ENCODE results near the gene CORT. TPM values are rescaled to one million over a fixed set of nuclear protein-coding genes. Genes with fewer than 3 reads are reported as not detected.
"Not testable (repeated sequence)": the region's sequence is repeated elsewhere in the genome, so short reads cannot be mapped to it uniquely, and the experiment has no call there.

CORT gene
- total RNA-seq, 2 experiments from 2014 or later, result 0.36 TPM; not detected in 1

GRCh38 chr1:10440794-10441193 lies 9.0 kb upstream of the CORT start:
- H3K36me3 Mint-ChIP-seq, result peaks cover 2% of the 10 kb centered on the region
- intact Hi-C loops (cut with micrococcal nuclease), result no loop called here
- H3K4me1 Mint-ChIP-seq (ENCODE audit: low read depth), result no peaks in the 10 kb centered on the region
- H3K27ac Mint-ChIP-seq, result no peak overlapping the region
- CTCF ChIA-PET, result no interaction called here
- no peaks in the 10 kb centered on the region for H3K27me3 Mint-ChIP-seq
- no peaks in the 10 kb centered on the region for H3K9me3 Mint-ChIP-seq
- no peak overlapping the region for H3K4me3 Mint-ChIP-seq
- DNase-seq, result no peak
- POLR2A ChIA-PET, result no interaction called here

- DNase-seq, result no peak
- Mint-ChIP-seq H3K9me3 (no peaks in the 10 kb centered on the region), H3K36me3 (peaks cover 9% of the 10 kb centered on the region), H3K27ac (no peak overlapping the region), H3K4me3 (no peak overlapping the region), H3K4me1 (ENCODE audit: low read depth) (no peaks in the 10 kb centered on the region), H3K27me3 (no peaks in the 10 kb centered on the region)
- ChIA-PET POLR2A (interaction anchor here (0.5 kb wide), 1 partner anchor 114 kb away, joined by 3 read pairs; no protein-coding TSS in a partner anchor), CTCF (no interaction called here)
- intact Hi-C loops (cut with micrococcal nuclease), result no loop called here
Measured at GRCh38 chr1:10444248-10444647, 5.6 kb upstream of the CORT start.

- no peaks in the 10 kb centered on the region for H3K27me3 Mint-ChIP-seq
- no peak overlapping the region for H3K4me3 Mint-ChIP-seq
- no peaks in the 10 kb centered on the region for H3K4me1 Mint-ChIP-seq (ENCODE audit: low read depth)
- H3K36me3 Mint-ChIP-seq, result peaks cover 9% of the 10 kb centered on the region
- ChIA-PET CTCF (interaction anchor here (0.6 to 1.6 kb wide), 2 partner anchors 49 to 137 kb away, joined by 3 to 5 read pairs; no protein-coding TSS in a partner anchor), POLR2A (interaction anchor here (0.5 to 1.4 kb wide), 2 partner anchors 50 to 115 kb away, joined by 3 to 4 read pairs; no protein-coding TSS in a partner anchor)
- peak; percentile 41 for DNase-seq
- no peaks in the 10 kb centered on the region for H3K9me3 Mint-ChIP-seq
- H3K27ac Mint-ChIP-seq, result no peak overlapping the region
- intact Hi-C loops (cut with micrococcal nuclease), result no loop called here
Measured at GRCh38 chr1:10444795-10445397, 4.9 kb upstream of the CORT start.

- DNase-seq, result no peak
- H3K36me3 Mint-ChIP-seq, result peaks cover 9% of the 10 kb centered on the region
- POLR2A ChIA-PET, result interaction anchor here (0.6 kb wide), 1 partner anchor 44 kb away, joined by 6 read pairs; no protein-coding TSS in a partner anchor
- no peaks in the 10 kb centered on the region for H3K4me1 Mint-ChIP-seq (ENCODE audit: low read depth)
- no peaks in the 10 kb centered on the region for H3K9me3 Mint-ChIP-seq
- no peaks in the 10 kb centered on the region for H3K27me3 Mint-ChIP-seq
- no peak overlapping the region for H3K27ac Mint-ChIP-seq
- intact Hi-C loops (cut with micrococcal nuclease), result no loop called here
- H3K4me3 Mint-ChIP-seq, result no peak overlapping the region
- CTCF ChIA-PET, result no interaction called here
Measured at GRCh38 chr1:10446790-10447422, 2.9 kb upstream of the CORT start.

GRCh38 chr1:10450156-10450814 lies 454 bp downstream of the CORT start:
- H3K36me3 Mint-ChIP-seq, result peaks cover 7% of the 10 kb centered on the region
- no peak overlapping the region for H3K4me3 Mint-ChIP-seq
- H3K27me3 Mint-ChIP-seq, result no peaks in the 10 kb centered on the region
- POLR2A ChIA-PET, result no interaction called here
- H3K27ac Mint-ChIP-seq, result no peak overlapping the region
- DNase-seq, result no peak
- intact Hi-C loops (cut with micrococcal nuclease), result no loop called here
- no peaks in the 10 kb centered on the region for H3K4me1 Mint-ChIP-seq (ENCODE audit: low read depth)
- no peaks in the 10 kb centered on the region for H3K9me3 Mint-ChIP-seq
- CTCF ChIA-PET, result interaction anchor here (0.6 to 1.2 kb wide), 3 partner anchors 22 to 812 kb away, joined by 3 to 7 read pairs (median 3); partner anchors contain the start of genes DFFA and MTOR

GRCh38 chr1:10450836-10451235 lies 1.0 kb downstream of the CORT start:
- Mint-ChIP-seq H3K27ac (no peak overlapping the region), H3K36me3 (peaks cover 7% of the 10 kb centered on the region), H3K4me3 (no peak overlapping the region), H3K27me3 (no peaks in the 10 kb centered on the region), H3K9me3 (no peaks in the 10 kb centered on the region), H3K4me1 (ENCODE audit: low read depth) (no peaks in the 10 kb centered on the region)
- no peak for DNase-seq
- POLR2A ChIA-PET, result no interaction called here
- intact Hi-C loops (cut with micrococcal nuclease), result no loop called here
- CTCF ChIA-PET, result interaction anchor here (0.6 kb wide), 2 partner anchors 58 to 812 kb away, joined by 3 to 7 read pairs; partner anchors contain the start of gene MTOR

- intact Hi-C loops (cut with micrococcal nuclease), result no loop called here
- ChIA-PET CTCF (interaction anchor here (0.6 to 1.5 kb wide), 3 partner anchors 43 to 811 kb away, joined by 3 to 7 read pairs (median 4); partner anchors contain the start of gene MTOR), POLR2A (no interaction called here)
- H3K9me3 Mint-ChIP-seq, result no peaks in the 10 kb centered on the region
- no peak for DNase-seq
- peaks cover 10% of the 10 kb centered on the region for H3K36me3 Mint-ChIP-seq
- H3K4me3 Mint-ChIP-seq, result no peak overlapping the region
- H3K27ac Mint-ChIP-seq, result no peak overlapping the region
- no peaks in the 10 kb centered on the region for H3K27me3 Mint-ChIP-seq
- no peaks in the 10 kb centered on the region for H3K4me1 Mint-ChIP-seq (ENCODE audit: low read depth)
Measured at GRCh38 chr1:10451287-10451686, 1.5 kb downstream of the CORT start.

GRCh38 chr1:10456048-10456447 lies 6.2 kb downstream of the CORT start:
- no peak for DNase-seq
- Mint-ChIP-seq H3K27me3 (no peaks in the 10 kb centered on the region), H3K4me3 (no peak overlapping the region), H3K9me3 (no peaks in the 10 kb centered on the region), H3K4me1 (ENCODE audit: low read depth) (peaks cover 2% of the 10 kb centered on the region), H3K36me3 (peaks cover 8% of the 10 kb centered on the region), H3K27ac (no peak overlapping the region)
- intact Hi-C loops (cut with micrococcal nuclease), result no loop called here
- ChIA-PET POLR2A (no interaction called here), CTCF (no interaction called here)

- peaks cover 14% of the 10 kb centered on the region for H3K36me3 Mint-ChIP-seq
- ChIA-PET POLR2A (no interaction called here), CTCF (no interaction called here)
- H3K4me3 Mint-ChIP-seq, result no peak overlapping the region
- no peaks in the 10 kb centered on the region for H3K27me3 Mint-ChIP-seq
- intact Hi-C loops (cut with micrococcal nuclease), result no loop called here
- no peaks in the 10 kb centered on the region for H3K9me3 Mint-ChIP-seq
- no peak overlapping the region for H3K27ac Mint-ChIP-seq
- DNase-seq, result no peak
- H3K4me1 Mint-ChIP-seq (ENCODE audit: low read depth), result peaks cover 2% of the 10 kb centered on the region
Measured at GRCh38 chr1:10456661-10457060, 6.8 kb downstream of the CORT start.

- DNase-seq; H3K4me1 Mint-ChIP-seq (ENCODE audit: low read depth); H3K27me3 Mint-ChIP-seq; H3K9me3 Mint-ChIP-seq; H3K27ac Mint-ChIP-seq; intact Hi-C loops (cut with micrococcal nuclease); POLR2A ChIA-PET; H3K4me3 Mint-ChIP-seq: not testable (repeated sequence)
- CTCF ChIA-PET, result interaction anchor here (1.0 kb wide), 1 partner anchor 37 kb away, joined by 3 read pairs; no protein-coding TSS in a partner anchor
- peaks cover 18% of the 10 kb centered on the region for H3K36me3 Mint-ChIP-seq
Measured at GRCh38 chr1:10457462-10457861, 7.6 kb downstream of the CORT start.

GRCh38 chr1:10457875-10458274 lies 8.0 kb downstream of the CORT start:
- CTCF ChIA-PET, result interaction anchor here (1.0 kb wide), 1 partner anchor 37 kb away, joined by 3 read pairs; no protein-coding TSS in a partner anchor
- no peak for DNase-seq
- Mint-ChIP-seq H3K27me3 (no peaks in the 10 kb centered on the region), H3K4me3 (no peak overlapping the region), H3K9me3 (no peaks in the 10 kb centered on the region), H3K4me1 (ENCODE audit: low read depth) (peaks cover 2% of the 10 kb centered on the region), H3K27ac (no peak overlapping the region), H3K36me3 (peaks cover 21% of the 10 kb centered on the region)
- intact Hi-C loops (cut with micrococcal nuclease), result no loop called here
- POLR2A ChIA-PET, result no interaction called here

- Mint-ChIP-seq H3K4me3 (no peak overlapping the region), H3K27me3 (no peaks in the 10 kb centered on the region), H3K9me3 (no peaks in the 10 kb centered on the region), H3K36me3 (peaks cover 28% of the 10 kb centered on the region), H3K27ac (no peak overlapping the region), H3K4me1 (ENCODE audit: low read depth) (peaks cover 2% of the 10 kb centered on the region)
- intact Hi-C loops (cut with micrococcal nuclease), result no loop called here
- no peak for DNase-seq
- POLR2A ChIA-PET, result no interaction called here
- CTCF ChIA-PET, result no interaction called here
Measured at GRCh38 chr1:10459184-10459583, 9.4 kb downstream of the CORT start.
